PFSK-1 (cell line): ENCODE data around the gene DDAH1.
A peak's percentile ranks its signal among the peaks of the same experiment; 100 is the strongest.

Source experiments
- FOXP2 ChIP-seq: optimal IDR thresholded peaks from 2 replicates; pipeline ENCODE3; 2011; ENCODE audit warnings: borderline replicate concordance, control low read depth, inconsistent platforms; ENCODE audit not compliant: insufficient read depth; ENCODE audit errors: extremely low read length, extremely low read depth
- POLR2AphosphoS5 ChIP-seq: IDR thresholded peaks from 2 replicates; pipeline ENCODE4 v1.6.1; 2012; ENCODE audit warnings: low read depth, mild to moderate bottlenecking, control low read depth, low read length, moderate library complexity
- REST ChIP-seq, 2 experiments: IDR thresholded peaks; 2 replicates each; pipeline versions ENCODE4 v1.6.1 to v1.8.0; 2011 to 2012; ENCODE audit warnings: low read depth in 2 of 2, low read length in 2 of 2, control low read depth in 1 of 2, inconsistent platforms in 1 of 2, mild to moderate bottlenecking in 1 of 2, moderate library complexity in 1 of 2; ENCODE audit not compliant: insufficient read depth in 1 of 2
- SIN3A ChIP-seq: IDR thresholded peaks from 2 replicates; pipeline ENCODE4 v1.6.1; 2012; ENCODE audit warnings: mild to moderate bottlenecking, low read length, moderate library complexity, borderline replicate concordance; ENCODE audit not compliant: insufficient read depth
- TAF1 ChIP-seq: IDR thresholded peaks from 2 replicates; pipeline ENCODE4 v1.6.1; 2012; ENCODE audit warnings: low read length, control low read depth, borderline replicate concordance; ENCODE audit not compliant: insufficient read depth

DDAH1 gene

GRCh38 chr1:85282424-85282823, 182.5 kb downstream of the DDAH1 start:
- TF ChIP-seq SIN3A (no peak), REST (IDR thresholded peaks at IDR 0.05; ENCODE audit: insufficient read depth in 1 of 2, low read depth in 2 of 2, low read length in 2 of 2) (no peak), TAF1 (no peak), FOXP2 (no peak), POLR2AphosphoS5 (no peak)

- no peak for TF ChIP-seq REST (IDR thresholded peaks at IDR 0.05; ENCODE audit: insufficient read depth in 1 of 2, low read depth in 2 of 2, low read length in 2 of 2)
- no peak for TF ChIP-seq TAF1
- no peak for TF ChIP-seq POLR2AphosphoS5
- TF ChIP-seq FOXP2: no peak
- TF ChIP-seq SIN3A: no peak
Observed at GRCh38 chr1:85280636-85281035, 184.3 kb downstream of the DDAH1 start.

- no peak for TF ChIP-seq TAF1
- TF ChIP-seq SIN3A: no peak
- no peak for TF ChIP-seq REST (IDR thresholded peaks at IDR 0.05; ENCODE audit: insufficient read depth in 1 of 2, low read depth in 2 of 2, low read length in 2 of 2)
- no peak for TF ChIP-seq POLR2AphosphoS5
- no peak for TF ChIP-seq FOXP2
Observed at GRCh38 chr1:85279458-85280080, 185.4 kb downstream of the DDAH1 start.

- TF ChIP-seq REST (IDR thresholded peaks at IDR 0.05; ENCODE audit: insufficient read depth in 1 of 2, low read depth in 2 of 2, low read length in 2 of 2) (no peak), POLR2AphosphoS5 (peak; percentile 37; the same call in 1 of the 2 replicates), FOXP2 (no peak), TAF1 (peak; percentile 23; the same call in 1 of the 2 replicates), SIN3A (peak; percentile 53; the same call in 1 of the 2 replicates)
Observed at GRCh38 chr1:85278853-85279314, 186.1 kb downstream of the DDAH1 start.

GRCh38 chr1:85277802-85278201, 187.2 kb downstream of the DDAH1 start:
- TF ChIP-seq TAF1: no peak
- no peak for TF ChIP-seq SIN3A
- TF ChIP-seq FOXP2: no peak
- TF ChIP-seq POLR2AphosphoS5: no peak
- TF ChIP-seq REST (IDR thresholded peaks at IDR 0.05; ENCODE audit: insufficient read depth in 1 of 2, low read depth in 2 of 2, low read length in 2 of 2): no peak
